IMR-90 (cell line): Measurements from ENCODE around the gene ABAT. TPM values are rescaled to one million over a fixed set of nuclear protein-coding genes. Genes with fewer than 3 reads are reported as not detected.
A peak's percentile ranks its signal among the peaks of the same experiment; 100 is the strongest.

Experiments used
- ATAC-seq: fragments of 200-7000 bp; cut with Tn5 transposase; 2 replicates; pipeline ENCODE4 v1.9.1; 2020; ENCODE audit warnings: low read depth, mild to moderate bottlenecking, moderate library complexity
- BruUV-seq: library from RNA; stranded (reverse); fragments of 400-500 nt; replicated peaks from 2 replicates; lab custom pipeline; 2021; lab: Mats Ljungman, UMichigan
- CTCF ChIA-PET: fragments of 300-600 bp; formaldehyde crosslinking; extraction: SDS; loops from one replicate; lab custom pipeline; 2021; ENCODE audit warnings: antibody characterized with exemption; lab: Yijun Ruan, JAX
- POLR2A ChIA-PET: fragments of 300-600 bp; sonication (Branson Sonifier 250); formaldehyde crosslinking; loops from one replicate; lab custom pipeline; 2022; ENCODE audit warnings: antibody characterized with exemption; ENCODE audit not compliant: unreplicated experiment; lab: Charles Lee
- DNase-seq: peaks from one replicate; pipeline ENCODE4 v3.0.0; 2013
- H2AFZ ChIP-seq: replicated peaks from 2 replicates; pipeline ENCODE3; 2013; ENCODE audit warnings: low read length, mild to moderate bottlenecking; ENCODE audit not compliant: poor library complexity
- H2AK5ac ChIP-seq: 2 replicates; pipeline ENCODE4 v1.6.1; 2013; ENCODE audit warnings: low read depth, low read length, inconsistent platforms
- H2AK9ac ChIP-seq: replicated peaks from 2 replicates; pipeline ENCODE3; 2013; ENCODE audit warnings: mild to moderate bottlenecking, low read depth, low read length, moderate library complexity; ENCODE audit not compliant: poor library complexity
- H2BK120ac ChIP-seq: 2 replicates; pipeline ENCODE4 v1.6.1; 2013; ENCODE audit warnings: low read depth, low read length, inconsistent platforms
- H2BK15ac ChIP-seq: 3 replicates; pipeline ENCODE4 v1.6.1; 2013; ENCODE audit warnings: low read depth, low read length, inconsistent platforms
- H2BK20ac ChIP-seq: 2 replicates; pipeline ENCODE4 v1.6.1; 2013; ENCODE audit warnings: low read depth, mild to moderate bottlenecking, inconsistent platforms, low read length, moderate library complexity
- H2BK5ac ChIP-seq: 2 replicates; pipeline ENCODE4 v1.6.1; 2013; ENCODE audit warnings: mild to moderate bottlenecking, low read depth, low read length, inconsistent platforms; ENCODE audit not compliant: poor library complexity, severe bottlenecking
- H3K14ac ChIP-seq: replicated peaks from 2 replicates; pipeline ENCODE4 v1.6.1; 2013; ENCODE audit warnings: low read depth, low read length, inconsistent platforms
- H3K18ac ChIP-seq: 2 replicates; pipeline ENCODE4 v1.6.1; 2013; ENCODE audit warnings: low read depth, low read length, control low read depth
- H3K23ac ChIP-seq: 2 replicates; pipeline ENCODE4 v1.6.1; 2013; ENCODE audit warnings: low read depth, low read length, inconsistent platforms
- H3K27ac ChIP-seq: 2 replicates; pipeline ENCODE4 v1.5.1; 2013; ENCODE audit warnings: mild to moderate bottlenecking, control low read depth, low read length; ENCODE audit not compliant: insufficient read depth
- H3K27me3 ChIP-seq: 2 replicates; pipeline ENCODE4 v1.6.1; 2013; ENCODE audit warnings: low read length; ENCODE audit not compliant: control insufficient read depth, insufficient read depth
- H3K36me3 ChIP-seq: 2 replicates; pipeline ENCODE4 v1.6.1; 2013; ENCODE audit warnings: low read length, mixed read lengths; ENCODE audit not compliant: control insufficient read depth, insufficient read depth
- H3K4ac ChIP-seq: 2 replicates; pipeline ENCODE4 v1.6.1; 2013; ENCODE audit warnings: low read depth, low read length, inconsistent platforms
- H3K4me1 ChIP-seq: 2 replicates; pipeline ENCODE4 v1.6.1; 2013; ENCODE audit warnings: low read length, mixed read lengths; ENCODE audit not compliant: control insufficient read depth, insufficient read depth
- H3K4me2 ChIP-seq: 2 replicates; pipeline ENCODE4 v1.6.1; 2013; ENCODE audit warnings: low read depth, mild to moderate bottlenecking, control low read depth, low read length, moderate library complexity
- H3K4me3 ChIP-seq: 2 replicates; pipeline ENCODE4 v1.5.1; 2013; ENCODE audit warnings: low read depth, mild to moderate bottlenecking, control low read depth, low read length, moderate library complexity; ENCODE audit not compliant: insufficient read depth
- H3K56ac ChIP-seq: 2 replicates; pipeline ENCODE4 v1.6.1; 2013; ENCODE audit warnings: low read length, inconsistent platforms; ENCODE audit not compliant: insufficient read depth; ENCODE audit errors: extremely low read depth
- H3K79me1 ChIP-seq, 2 experiments: 2 replicates each; pipeline ENCODE4 v1.6.1; 2013; ENCODE audit warnings: low read length in 2 of 2, inconsistent platforms in 1 of 2, low read depth in 1 of 2
- H3K9ac ChIP-seq: 2 replicates; pipeline ENCODE4 v1.6.1; 2013; ENCODE audit warnings: low read depth, low read length, control low read depth
- H3K9me1 ChIP-seq: 2 replicates; pipeline ENCODE4 v1.6.1; 2013; ENCODE audit warnings: low read length, inconsistent platforms; ENCODE audit not compliant: insufficient read depth
- H3K9me3 ChIP-seq: 2 replicates; pipeline ENCODE4 v1.6.1; 2013; ENCODE audit warnings: low read length; ENCODE audit not compliant: control insufficient read depth, insufficient read depth
- H4K20me1 ChIP-seq: 2 replicates; pipeline ENCODE4 v1.6.1; 2013; ENCODE audit warnings: low read length, inconsistent platforms; ENCODE audit not compliant: insufficient read depth
- H4K5ac ChIP-seq: 2 replicates; pipeline ENCODE4 v1.6.1; 2013; ENCODE audit warnings: mild to moderate bottlenecking, low read depth, low read length, control low read depth
- H4K8ac ChIP-seq, 2 experiments: 2 replicates each; pipeline ENCODE4 v1.6.1; 2013; ENCODE audit warnings: low read depth in 2 of 2, low read length in 2 of 2, control low read depth in 1 of 2, inconsistent platforms in 1 of 2
- H4K91ac ChIP-seq: 2 replicates; pipeline ENCODE4 v1.6.1; 2013; ENCODE audit warnings: low read depth, low read length, inconsistent platforms; ENCODE audit not compliant: insufficient read depth
- BHLHE40 ChIP-seq: fragments of 150-350 bp; IDR thresholded peaks from 2 replicates; pipeline ENCODE4 v1.6.1; 2016; ENCODE audit warnings: mild to moderate bottlenecking, low read depth, low read length
- CEBPB ChIP-seq: IDR thresholded peaks from 2 replicates; pipeline ENCODE4 v1.6.1; 2012; ENCODE audit warnings: low read depth, low read length, improper control_type of control experiment
- CHD1 ChIP-seq: IDR thresholded peaks from 2 replicates; pipeline ENCODE4 v1.6.1; 2012; ENCODE audit warnings: low read depth, low read length, improper control_type of control experiment
- FOS ChIP-seq: fragments of 150-350 bp; IDR thresholded peaks from 2 replicates; pipeline ENCODE4 v1.6.1; 2016; ENCODE audit warnings: low read depth, low read length
- MAFK ChIP-seq: IDR thresholded peaks from 2 replicates; pipeline ENCODE4 v1.6.1; 2012; ENCODE audit warnings: low read depth, low read length, improper control_type of control experiment
- MAZ ChIP-seq: IDR thresholded peaks from 2 replicates; pipeline ENCODE4 v1.6.1; 2012; ENCODE audit warnings: low read depth, mild to moderate bottlenecking, low read length, improper control_type of control experiment, moderate library complexity, borderline replicate concordance
- MXI1 ChIP-seq: IDR thresholded peaks from 2 replicates; pipeline ENCODE4 v1.6.1; 2012; ENCODE audit warnings: low read depth, mild to moderate bottlenecking, low read length, moderate library complexity, borderline replicate concordance
- NFE2L2 ChIP-seq: fragments of 150-350 bp; IDR thresholded peaks from 2 replicates; pipeline ENCODE4 v1.6.1; 2016; ENCODE audit warnings: low read depth, mild to moderate bottlenecking, low read length
- POLR2A ChIP-seq: IDR thresholded peaks from 2 replicates; pipeline ENCODE4 v1.6.1; 2012; ENCODE audit warnings: mild to moderate bottlenecking, low read depth, low read length
- RAD21 ChIP-seq: IDR thresholded peaks from 2 replicates; pipeline ENCODE4 v1.6.1; 2012; ENCODE audit warnings: low read length, improper control_type of control experiment
- RCOR1 ChIP-seq: IDR thresholded peaks from 2 replicates; pipeline ENCODE4 v1.6.1; 2012; ENCODE audit warnings: mild to moderate bottlenecking, low read length, improper control_type of control experiment; ENCODE audit not compliant: insufficient replicate concordance
- RFX5 ChIP-seq: IDR thresholded peaks from 2 replicates; pipeline ENCODE4 v1.8.0; 2012; ENCODE audit warnings: low read depth, mild to moderate bottlenecking, low read length, moderate library complexity
- SMC3 ChIP-seq: fragments of 150-350 bp; IDR thresholded peaks from 2 replicates; pipeline ENCODE4 v1.6.1; 2016; ENCODE audit warnings: low read depth, mild to moderate bottlenecking, antibody characterized with exemption, low read length, moderate library complexity
- WGBS, 2 experiments: methylation state at CpG; one replicate each; pipeline versions ENCODE4 v1.1.5 to v1.1.7; 2013; ENCODE audit warnings: missing lambda C conversion rate in 2 of 2; ENCODE audit not compliant: insufficient read length in 1 of 2; ENCODE audit errors: extremely low coverage in 2 of 2; 5-methylcytosine and 5-hydroxymethylcytosine counted together
- dilution Hi-C: fragments of 300-500 bp; cut with HindIII; formaldehyde crosslinking; loops from one replicate; pipeline ENCODE4 v1.14.3; 2018; ENCODE audit warnings: low sequenced_read_pairs; ENCODE audit not compliant: unreplicated experiment
- in situ Hi-C: fragments of 300-500 bp; cut with MboI; formaldehyde crosslinking; loops from 3 replicates; pipeline ENCODE4 v1.14.3; 2019; ENCODE audit warnings: low sequenced_read_pairs, inconsistent platforms, mixed read lengths
- intact Hi-C: fragments of 100-400 bp; cut with micrococcal nuclease; formaldehyde crosslinking; loops from 2 replicates; pipeline ENCODE4 v1.10.0; 2022
- polyA plus RNA-seq, 3 experiments: library from polyadenylated mRNA; depleted of rRNA; stranded (reverse); fragments of >200 nt; gene quantifications; 2 replicates each; pipeline ENCODE4 v1.2.3, GENCODE V29; 2012; ENCODE audit warnings: low replicate concordance in 1 of 3
- total RNA-seq: library from RNA; depleted of rRNA; stranded (reverse); fragments of >200 nt; gene quantifications from 2 replicates; pipeline ENCODE4 v1.2.3, GENCODE V29; 2012
- TF ChIP-seq, protein P1 (sequence below): fragments of 150-350 bp; IDR thresholded peaks from 2 replicates; pipeline ENCODE4 v1.6.1; 2017; ENCODE audit warnings: mild to moderate bottlenecking, antibody characterized with exemption, low read length, low read depth
- TF ChIP-seq, protein P2 (sequence below): conservative IDR thresholded peaks from 2 replicates; pipeline ENCODE4 v1.5.1; 2012; ENCODE audit warnings: mild to moderate bottlenecking, low read depth, low read length, improper control_type of control experiment
- TF ChIP-seq, protein P3 (sequence below): fragments of 150-350 bp; IDR thresholded peaks from 2 replicates; pipeline ENCODE4 v1.6.1; 2016; ENCODE audit warnings: low read depth, mild to moderate bottlenecking, low read length, moderate library complexity, borderline replicate concordance

Gene ABAT
- total and polyA plus RNA-seq, 2 of the 4 experiments (the other 2 are of a cell fraction): 4.5 to 6.9 TPM

DNA sequence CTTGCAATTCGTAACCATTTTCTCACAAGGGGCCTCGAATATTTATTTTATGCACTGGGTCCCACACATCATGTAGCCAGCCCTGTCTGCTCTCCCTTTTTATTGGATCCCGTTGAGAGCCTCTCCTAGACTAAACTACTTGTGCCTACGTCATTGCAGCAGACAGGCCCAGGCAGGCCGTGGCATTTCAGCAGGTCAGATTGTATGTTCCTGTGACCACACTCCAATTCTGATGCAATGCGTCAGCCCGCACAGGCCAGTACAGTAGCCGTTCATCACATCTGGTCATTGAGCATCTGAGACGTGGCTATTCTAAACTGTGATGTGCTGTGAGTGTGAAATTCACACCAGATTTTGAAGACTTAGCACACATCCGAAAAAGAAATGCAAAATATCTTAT is 42.2 kb downstream of the ABAT start:
- H2BK5ac ChIP-seq: no peak overlapping the region
- no peak overlapping the region for H2AK9ac ChIP-seq
- H4K8ac ChIP-seq: no peak overlapping the region
- H2BK15ac ChIP-seq: no peak overlapping the region
- TF ChIP-seq BHLHE40 (no peak), FOS (no peak), POLR2A (no peak), RFX5 (no peak), MAFK (no peak), MXI1 (no peak), CHD1 (no peak), CEBPB (no peak; the same call in 1 of the 2 replicates), RAD21 (no peak), SMC3 (no peak), RCOR1 (no peak), MAZ (no peak), NFE2L2 (no peak)
- TF ChIP-seq, protein P1, sequence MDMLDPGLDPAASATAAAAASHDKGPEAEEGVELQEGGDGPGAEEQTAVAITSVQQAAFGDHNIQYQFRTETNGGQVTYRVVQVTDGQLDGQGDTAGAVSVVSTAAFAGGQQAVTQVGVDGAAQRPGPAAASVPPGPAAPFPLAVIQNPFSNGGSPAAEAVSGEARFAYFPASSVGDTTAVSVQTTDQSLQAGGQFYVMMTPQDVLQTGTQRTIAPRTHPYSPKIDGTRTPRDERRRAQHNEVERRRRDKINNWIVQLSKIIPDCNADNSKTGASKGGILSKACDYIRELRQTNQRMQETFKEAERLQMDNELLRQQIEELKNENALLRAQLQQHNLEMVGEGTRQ: no peak
- TF ChIP-seq, protein P2, sequence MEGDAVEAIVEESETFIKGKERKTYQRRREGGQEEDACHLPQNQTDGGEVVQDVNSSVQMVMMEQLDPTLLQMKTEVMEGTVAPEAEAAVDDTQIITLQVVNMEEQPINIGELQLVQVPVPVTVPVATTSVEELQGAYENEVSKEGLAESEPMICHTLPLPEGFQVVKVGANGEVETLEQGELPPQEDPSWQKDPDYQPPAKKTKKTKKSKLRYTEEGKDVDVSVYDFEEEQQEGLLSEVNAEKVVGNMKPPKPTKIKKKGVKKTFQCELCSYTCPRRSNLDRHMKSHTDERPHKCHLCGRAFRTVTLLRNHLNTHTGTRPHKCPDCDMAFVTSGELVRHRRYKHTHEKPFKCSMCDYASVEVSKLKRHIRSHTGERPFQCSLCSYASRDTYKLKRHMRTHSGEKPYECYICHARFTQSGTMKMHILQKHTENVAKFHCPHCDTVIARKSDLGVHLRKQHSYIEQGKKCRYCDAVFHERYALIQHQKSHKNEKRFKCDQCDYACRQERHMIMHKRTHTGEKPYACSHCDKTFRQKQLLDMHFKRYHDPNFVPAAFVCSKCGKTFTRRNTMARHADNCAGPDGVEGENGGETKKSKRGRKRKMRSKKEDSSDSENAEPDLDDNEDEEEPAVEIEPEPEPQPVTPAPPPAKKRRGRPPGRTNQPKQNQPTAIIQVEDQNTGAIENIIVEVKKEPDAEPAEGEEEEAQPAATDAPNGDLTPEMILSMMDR: no peak
- TF ChIP-seq, protein P3, sequence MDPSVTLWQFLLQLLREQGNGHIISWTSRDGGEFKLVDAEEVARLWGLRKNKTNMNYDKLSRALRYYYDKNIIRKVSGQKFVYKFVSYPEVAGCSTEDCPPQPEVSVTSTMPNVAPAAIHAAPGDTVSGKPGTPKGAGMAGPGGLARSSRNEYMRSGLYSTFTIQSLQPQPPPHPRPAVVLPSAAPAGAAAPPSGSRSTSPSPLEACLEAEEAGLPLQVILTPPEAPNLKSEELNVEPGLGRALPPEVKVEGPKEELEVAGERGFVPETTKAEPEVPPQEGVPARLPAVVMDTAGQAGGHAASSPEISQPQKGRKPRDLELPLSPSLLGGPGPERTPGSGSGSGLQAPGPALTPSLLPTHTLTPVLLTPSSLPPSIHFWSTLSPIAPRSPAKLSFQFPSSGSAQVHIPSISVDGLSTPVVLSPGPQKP: no peak
- H2AK5ac ChIP-seq: no peak overlapping the region
- no peak overlapping the region for H3K23ac ChIP-seq
- peak; percentile 57 for DNase-seq
- H3K9me3 ChIP-seq: peaks cover 5% of the 10 kb centered on the region; the same call in 1 of the 2 replicates
- intact Hi-C loops (no loop called here), dilution Hi-C loops (no loop called here), in situ Hi-C loops (no loop called here)
- no peak overlapping the region for H3K56ac ChIP-seq
- no peaks in the 10 kb centered on the region for H3K36me3 ChIP-seq
- H4K5ac ChIP-seq: no peak overlapping the region
- H2BK120ac ChIP-seq: no peak overlapping the region
- H3K18ac ChIP-seq: no peak overlapping the region
- no peak overlapping the region for H3K4me2 ChIP-seq
- H3K27me3 ChIP-seq: peaks cover 9% of the 10 kb centered on the region
- ChIA-PET CTCF (no interaction called here), POLR2A (no interaction called here)
- H3K14ac ChIP-seq: no peak overlapping the region
- no peak overlapping the region for H3K4ac ChIP-seq
- no peak overlapping the region for H3K4me3 ChIP-seq
- H3K4me1 ChIP-seq: no peaks in the 10 kb centered on the region
- WGBS, 2 experiments: 49% methylated on average over 4 of the region's 10 CpGs; no CpG with 5 or more reads in 1 of the 2 experiments
- H3K27ac ChIP-seq: no peak overlapping the region
- H3K79me1 ChIP-seq: no peaks in the 10 kb centered on the region
- H2BK20ac ChIP-seq: no peak overlapping the region
- BruUV-seq: no TSS peak
- no peak overlapping the region for H4K91ac ChIP-seq
- no peak overlapping the region for H2AFZ ChIP-seq
- no peak overlapping the region for H3K9ac ChIP-seq
- H3K9me1 ChIP-seq: no peaks in the 10 kb centered on the region
- no peaks in the 10 kb centered on the region for H4K20me1 ChIP-seq
- ATAC-seq: peak; percentile 57
